Anterior cingulate cortex (tissue), 58 donors: Measurements from ENCODE around the gene FAM181B.

Experiments
- DNase-seq, 58 donors: peaks; one replicate each; lab custom pipeline; 2025; lab: John Stamatoyannopoulos, UW

The FAM181B gene

GRCh38 chr11:82732734-82733443 is 775 bp downstream of the FAM181B start:
- peak in 17 of 58 donors; percentile 35 to 79 (median 63) for DNase-seq

GRCh38 chr11:82732348-82732733 is 1.3 kb downstream of the FAM181B start:
- peak in 4 of 58 donors; percentile 27 to 51 (median 37) for DNase-seq

GRCh38 chr11:82731691-82732277 is 1.9 kb downstream of the FAM181B start:
- peak in 1 of 58 donors; percentile 3 for DNase-seq

- DNase-seq, result no peak
Measured at GRCh38 chr11:82730754-82731153, 2.9 kb downstream of the FAM181B start.

GRCh38 chr11:82730286-82730685 is 3.4 kb downstream of the FAM181B start:
- no peak for DNase-seq

- no peak for DNase-seq
Measured at GRCh38 chr11:82724026-82724425, 9.6 kb downstream of the FAM181B start.

- no peak for DNase-seq
Measured at GRCh38 chr11:82722231-82722630, 11.4 kb downstream of the FAM181B start.

- peak in 1 of 58 donors; percentile 8 for DNase-seq
Measured at GRCh38 chr11:82720267-82721065, 13.2 kb downstream of the FAM181B start.

- peak in 36 of 58 donors; percentile 17 to 72 (median 43) for DNase-seq
Measured at GRCh38 chr11:82719361-82720105, 14.1 kb downstream of the FAM181B start.

- peak in 2 of 58 donors; percentile 14 to 63 for DNase-seq
Measured at GRCh38 chr11:82718821-82719220, 14.8 kb downstream of the FAM181B start.

GRCh38 chr11:82718307-82718706 is 15.4 kb downstream of the FAM181B start:
- peak in 54 of 58 donors; percentile 26 to 90 (median 62) for DNase-seq

- DNase-seq, result no peak
Measured at GRCh38 chr11:82714346-82715174, 19.1 kb downstream of the FAM181B start.

- DNase-seq, result no peak
Measured at GRCh38 chr11:82711648-82712047, 22.0 kb downstream of the FAM181B start.

- DNase-seq, result no peak
Measured at GRCh38 chr11:82703796-82704195, 29.9 kb downstream of the FAM181B start.

- DNase-seq, result no peak
Measured at GRCh38 chr11:82703226-82703625, 30.4 kb downstream of the FAM181B start.

GRCh38 chr11:82701847-82702520 is 31.7 kb downstream of the FAM181B start:
- peak in 23 of 58 donors; percentile 4 to 62 (median 14) for DNase-seq

- DNase-seq, result no peak
Measured at GRCh38 chr11:82698576-82699352, 34.9 kb downstream of the FAM181B start.

GRCh38 chr11:82692981-82693380 is 40.7 kb downstream of the FAM181B start:
- no peak for DNase-seq
